GM20000 (cell line): Measurements from ENCODE around the gene ATXN7L3B.

Source experiments
- DNase-seq: peaks from one replicate; pipeline ENCODE4 v3.0.0; 2012; ENCODE audit warnings: low spot score
- TF ChIP-seq, protein P1 (sequence below): IDR thresholded peaks from 2 replicates; pipeline ENCODE4 v1.5.1; 2012; ENCODE audit warnings: mild to moderate bottlenecking, control low read depth; ENCODE audit errors: extremely low read depth, missing control alignments

The ATXN7L3B gene

DNA sequence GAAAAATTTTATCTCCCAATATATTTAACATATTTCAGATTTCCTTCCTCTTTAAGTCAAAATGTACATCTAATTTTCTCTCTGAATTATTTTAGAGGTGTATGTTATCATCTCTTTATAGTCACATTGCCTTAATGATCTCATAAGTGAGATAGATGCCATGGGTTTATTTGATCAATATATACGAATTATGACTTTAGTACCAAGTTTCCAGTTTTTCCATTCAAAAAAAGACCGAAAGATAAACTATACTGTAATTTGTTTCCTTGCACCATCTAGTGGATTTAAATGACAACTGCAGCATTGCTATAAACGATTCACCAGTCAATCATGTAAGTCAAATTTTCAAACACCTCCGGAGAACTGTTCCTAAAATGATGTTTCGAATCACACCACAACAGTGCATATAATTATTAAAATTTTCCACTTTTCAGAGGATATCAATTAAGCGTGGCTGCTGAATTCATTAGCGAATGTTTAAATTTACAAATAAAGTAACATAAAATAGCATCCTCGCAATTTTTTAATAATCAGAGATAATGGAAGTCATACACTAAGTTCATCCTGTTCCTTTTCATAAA lies 419 bp upstream of the ATXN7L3B start:
- DNase-seq = peak; percentile 53
- TF ChIP-seq, protein P1, sequence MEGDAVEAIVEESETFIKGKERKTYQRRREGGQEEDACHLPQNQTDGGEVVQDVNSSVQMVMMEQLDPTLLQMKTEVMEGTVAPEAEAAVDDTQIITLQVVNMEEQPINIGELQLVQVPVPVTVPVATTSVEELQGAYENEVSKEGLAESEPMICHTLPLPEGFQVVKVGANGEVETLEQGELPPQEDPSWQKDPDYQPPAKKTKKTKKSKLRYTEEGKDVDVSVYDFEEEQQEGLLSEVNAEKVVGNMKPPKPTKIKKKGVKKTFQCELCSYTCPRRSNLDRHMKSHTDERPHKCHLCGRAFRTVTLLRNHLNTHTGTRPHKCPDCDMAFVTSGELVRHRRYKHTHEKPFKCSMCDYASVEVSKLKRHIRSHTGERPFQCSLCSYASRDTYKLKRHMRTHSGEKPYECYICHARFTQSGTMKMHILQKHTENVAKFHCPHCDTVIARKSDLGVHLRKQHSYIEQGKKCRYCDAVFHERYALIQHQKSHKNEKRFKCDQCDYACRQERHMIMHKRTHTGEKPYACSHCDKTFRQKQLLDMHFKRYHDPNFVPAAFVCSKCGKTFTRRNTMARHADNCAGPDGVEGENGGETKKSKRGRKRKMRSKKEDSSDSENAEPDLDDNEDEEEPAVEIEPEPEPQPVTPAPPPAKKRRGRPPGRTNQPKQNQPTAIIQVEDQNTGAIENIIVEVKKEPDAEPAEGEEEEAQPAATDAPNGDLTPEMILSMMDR = peak; percentile 60

DNA sequence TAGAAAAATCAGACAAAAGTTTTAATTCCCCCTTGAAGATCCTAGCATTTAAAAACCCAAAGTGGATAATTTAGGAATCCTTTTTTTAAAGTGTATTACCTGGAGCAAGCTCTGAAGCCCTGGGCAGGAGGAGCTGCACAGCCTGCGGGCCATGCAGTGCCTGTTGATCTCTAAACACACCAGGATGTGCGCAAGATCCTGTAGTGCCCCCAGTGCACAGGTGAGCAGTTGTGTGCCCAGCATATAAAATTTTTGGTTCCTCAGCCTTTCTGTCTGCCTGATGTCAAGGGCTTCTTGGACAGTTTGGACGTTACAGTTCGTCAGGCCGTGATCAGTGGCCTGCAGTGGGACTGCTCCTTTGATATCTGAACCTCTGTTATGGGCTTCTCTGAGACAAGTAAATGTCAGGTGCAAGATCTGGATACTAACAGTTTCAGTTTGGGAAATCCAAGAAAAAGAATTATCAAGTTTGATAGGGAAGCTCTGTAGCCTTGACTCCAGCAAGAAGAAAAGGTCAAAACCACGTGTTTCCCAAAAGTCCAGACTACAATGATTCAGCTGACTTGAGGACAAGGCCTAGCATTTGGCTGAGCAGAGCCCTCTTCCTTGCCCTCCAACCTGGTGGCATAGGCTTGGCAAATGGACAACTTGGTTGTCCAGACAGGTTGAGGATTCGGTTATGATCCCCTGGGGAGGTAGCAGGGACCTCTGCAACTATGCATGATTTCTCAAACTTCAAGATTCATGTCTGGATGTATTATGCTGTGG lies 1.0 kb downstream of the ATXN7L3B start:
- TF ChIP-seq, protein P1 = no peak
- peak; percentile 10 for DNase-seq

DNA sequence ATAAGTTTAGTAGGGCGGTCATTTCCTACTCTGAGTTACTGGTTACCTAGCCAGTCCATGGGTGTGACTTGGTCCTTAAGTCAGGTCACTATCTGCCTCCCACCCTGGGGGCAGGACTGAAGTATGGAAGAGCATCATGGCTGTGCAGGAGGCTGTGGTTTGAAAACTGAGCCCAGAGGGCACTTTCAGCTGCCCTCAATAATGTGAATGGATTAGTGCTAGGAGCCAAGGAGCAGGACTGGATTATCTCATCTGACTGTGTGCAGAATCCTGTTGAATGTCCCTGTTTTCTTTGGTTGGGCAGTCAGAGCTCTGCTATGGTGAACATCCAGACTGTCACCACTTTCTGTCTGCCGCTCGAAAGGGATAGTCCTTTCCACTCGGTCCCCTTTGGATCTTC lies 1.6 kb downstream of the ATXN7L3B start:
- DNase-seq = no peak
- TF ChIP-seq, protein P1 = no peak

DNA sequence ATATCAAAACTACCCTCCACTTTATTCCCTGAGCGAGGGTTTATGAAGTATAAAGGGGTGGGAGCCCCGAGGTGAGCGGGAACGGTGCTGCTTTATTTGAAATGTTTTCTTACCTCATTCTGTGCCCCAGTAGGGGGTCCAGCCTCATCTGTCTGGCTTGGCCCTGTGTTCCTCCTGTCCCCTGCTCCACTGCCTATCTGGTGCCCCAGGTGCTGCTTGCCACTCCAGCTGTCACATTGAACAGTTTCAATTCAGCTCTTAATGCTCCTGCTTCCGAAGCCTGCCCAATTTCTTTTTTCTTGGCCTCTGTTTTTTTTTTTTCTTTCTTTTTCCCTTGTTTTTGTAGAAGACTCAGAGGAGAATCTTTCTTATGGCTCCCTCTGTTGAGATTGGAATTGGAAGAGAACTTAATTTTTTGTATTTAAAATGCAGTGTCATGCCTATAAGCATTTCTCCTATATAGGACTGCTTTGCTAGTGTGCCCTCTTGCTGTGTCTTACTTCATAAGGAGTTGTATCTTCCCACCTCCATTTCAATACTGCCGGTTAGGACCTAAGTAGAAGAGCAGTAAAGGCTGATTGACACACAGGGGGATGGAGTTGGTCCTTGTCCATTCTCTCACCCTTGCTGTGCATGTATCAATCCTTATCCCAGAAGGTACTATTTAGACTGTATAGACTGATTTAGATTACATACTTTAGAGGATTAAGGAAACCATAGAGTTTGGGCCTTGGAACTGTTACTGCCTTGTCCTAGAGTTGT lies 2.3 kb downstream of the ATXN7L3B start:
- DNase-seq = no peak

DNA sequence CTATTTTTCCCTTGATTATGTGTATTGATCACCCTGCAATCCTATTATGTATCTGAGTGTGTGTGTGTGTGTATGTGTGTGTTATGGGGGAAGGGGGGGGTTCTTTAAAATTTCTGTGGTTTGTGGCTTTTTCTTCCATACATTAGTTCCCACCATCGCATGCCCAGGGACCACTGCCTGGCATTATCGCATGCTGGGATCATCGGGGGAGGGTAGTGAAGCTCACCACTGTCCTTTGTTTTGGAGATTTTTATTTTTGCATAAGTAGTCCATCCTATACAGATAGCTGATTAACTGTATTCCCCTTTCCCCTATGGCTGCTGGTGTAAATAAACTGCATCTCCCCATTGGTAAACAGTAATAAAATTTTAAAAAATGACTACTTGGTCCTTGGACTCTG lies 3.4 kb downstream of the ATXN7L3B start:
- TF ChIP-seq, protein P1 = no peak
- DNase-seq = no peak

More for the DNA sequence above, 2.3 kb downstream of the ATXN7L3B start:
- TF ChIP-seq, protein P1 = no peak

DNA sequence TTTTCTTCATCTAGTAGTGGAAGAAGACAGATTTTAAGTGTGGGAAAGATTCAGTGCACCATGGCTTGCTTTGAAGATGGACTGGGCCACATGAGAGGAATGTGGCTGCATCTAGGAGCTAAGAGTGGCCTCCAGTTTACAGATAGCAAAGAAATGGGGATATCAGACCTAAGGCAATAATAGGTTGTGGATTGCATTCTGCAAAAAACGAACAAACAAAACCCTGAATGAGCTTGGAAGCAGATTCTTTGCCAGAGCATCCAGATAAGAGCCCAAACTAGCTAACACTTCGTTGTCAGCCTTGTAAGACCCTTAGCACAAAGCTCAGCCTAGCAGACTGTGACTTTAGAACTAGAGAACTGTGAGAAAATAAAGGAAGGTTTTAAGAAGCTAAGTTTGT lies 9.6 kb downstream of the ATXN7L3B start:
- TF ChIP-seq, protein P1 = no peak
- DNase-seq = no peak

DNA sequence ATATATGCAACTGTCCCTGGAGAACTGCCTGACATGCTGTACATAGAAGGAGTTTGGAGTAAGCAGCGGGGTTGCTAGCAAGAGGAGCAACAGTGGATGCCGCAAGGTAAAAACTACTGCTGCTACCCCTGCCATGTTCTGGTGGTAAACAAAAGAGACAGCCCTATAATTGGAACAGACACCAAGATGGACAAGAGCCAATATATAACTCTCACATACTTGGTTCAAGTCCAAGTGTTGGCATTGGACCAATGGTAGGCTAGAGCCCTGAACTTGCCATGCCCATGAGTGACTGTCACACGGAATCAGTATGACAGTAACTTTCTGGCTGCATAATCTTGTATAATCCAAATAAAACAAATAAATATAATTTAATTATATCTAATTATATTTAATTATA lies 13.7 kb downstream of the ATXN7L3B start:
- DNase-seq = no peak
- TF ChIP-seq, protein P1 = no peak
